Measurements from ENCODE around the gene APEH.

Gene APEH

DNA sequence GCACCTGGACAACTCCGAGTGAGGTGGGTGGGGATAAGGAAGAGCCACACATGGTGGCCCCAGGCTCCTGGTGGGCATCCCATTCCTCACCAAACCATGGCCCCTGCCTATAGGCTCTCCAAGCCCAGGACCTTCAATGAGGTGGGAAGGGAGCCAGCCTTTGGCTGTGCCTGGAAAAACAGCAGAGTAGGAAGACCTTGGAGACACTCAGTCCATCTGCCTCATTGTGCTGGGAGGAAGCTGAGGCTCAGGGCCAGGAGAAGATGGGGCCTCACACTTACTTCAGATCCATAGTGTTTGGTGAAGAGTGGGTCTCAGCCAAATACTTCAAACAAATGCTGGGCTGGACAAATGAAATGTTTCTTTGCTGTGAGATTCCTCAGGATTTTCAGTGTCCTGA, 47.4 kb upstream of the APEH start:
- Histone ChIP-seq H3K9ac (ENCODE audit: low read length) (no peak overlapping the region), H3K36me3 (ENCODE audit: insufficient read depth, low read length) (no peaks in the 10 kb centered on the region), H3K9me3 (ENCODE audit: low read length) (peaks cover 4% of the 10 kb centered on the region; the same call in 1 of the 2 replicates), H4K20me1 (ENCODE audit: insufficient read depth, low read length) (no peaks in the 10 kb centered on the region), H3K9me2 (ENCODE audit: low read depth, low read length) (no peaks in the 10 kb centered on the region), H3K27ac (ENCODE audit: low read depth, low read length, poor library complexity, severe bottlenecking) (no peak overlapping the region), H3K4me1 (ENCODE audit: insufficient read depth, low read length, severe bottlenecking) (no peaks in the 10 kb centered on the region), H3K27me3 (ENCODE audit: insufficient read depth, low read length) (peaks cover 7% of the 10 kb centered on the region), H2AFZ (ENCODE audit: low read length) (no peak overlapping the region), H3K79me2 (ENCODE audit: insufficient read depth, low read length) (no peaks in the 10 kb centered on the region), H3F3A (ENCODE audit: insufficient read depth, low read length) (no peaks in the 10 kb centered on the region), H3K4me2 (ENCODE audit: low read length) (no peak overlapping the region), H3K4me3 (ENCODE audit: low read depth, low read length, poor library complexity, severe bottlenecking) (no peak overlapping the region)
- TF ChIP-seq EZH2 (IDR thresholded peaks at IDR 0.05; ENCODE audit: borderline replicate concordance, low read length) (no peak), CTCF (IDR thresholded peaks at IDR 0.05; ENCODE audit: low read length) (no peak)

DNA sequence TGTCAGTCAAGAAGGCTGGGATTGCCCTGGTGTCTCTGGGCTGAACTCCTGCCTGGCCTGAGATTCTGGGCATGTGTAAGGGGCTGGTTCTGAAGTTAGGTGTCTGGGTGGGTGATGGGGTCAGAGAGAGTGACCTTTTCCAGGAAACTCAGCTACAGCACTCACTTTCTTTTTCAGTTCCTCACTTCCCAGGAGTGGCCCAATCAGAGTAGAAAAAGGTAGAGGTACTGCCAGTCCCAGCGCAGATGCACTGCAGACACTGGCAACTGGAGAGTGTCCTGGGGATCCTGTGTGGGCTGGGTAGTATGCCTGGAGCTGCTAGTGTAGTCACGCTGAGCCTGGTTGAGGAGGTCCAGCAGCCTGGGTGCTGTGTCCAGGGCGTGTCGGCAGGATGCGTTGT, 46.5 kb upstream of the APEH start:
- no peaks in the 10 kb centered on the region for H3K9me2 ChIP-seq (ENCODE audit: low read depth, low read length)
- H3K4me1 ChIP-seq (ENCODE audit: insufficient read depth, low read length, severe bottlenecking) = no peaks in the 10 kb centered on the region
- H3F3A ChIP-seq (ENCODE audit: insufficient read depth, low read length) = no peaks in the 10 kb centered on the region
- no peaks in the 10 kb centered on the region for H3K36me3 ChIP-seq (ENCODE audit: insufficient read depth, low read length)
- TF ChIP-seq EZH2 (IDR thresholded peaks at IDR 0.05; ENCODE audit: borderline replicate concordance, low read length) = no peak
- TF ChIP-seq CTCF (IDR thresholded peaks at IDR 0.05; ENCODE audit: low read length) = no peak
- H3K27me3 ChIP-seq (ENCODE audit: insufficient read depth, low read length) = peaks cover 7% of the 10 kb centered on the region
- no peak overlapping the region for H3K4me2 ChIP-seq (ENCODE audit: low read length)
- no peaks in the 10 kb centered on the region for H3K79me2 ChIP-seq (ENCODE audit: insufficient read depth, low read length)
- H3K27ac ChIP-seq (ENCODE audit: low read depth, low read length, poor library complexity, severe bottlenecking) = no peak overlapping the region
- no peak overlapping the region for H2AFZ ChIP-seq (ENCODE audit: low read length)
- peaks cover 6% of the 10 kb centered on the region; the same call in 1 of the 2 replicates for H3K9me3 ChIP-seq (ENCODE audit: low read length)
- H4K20me1 ChIP-seq (ENCODE audit: insufficient read depth, low read length) = no peaks in the 10 kb centered on the region
- no peak overlapping the region for H3K4me3 ChIP-seq (ENCODE audit: low read depth, low read length, poor library complexity, severe bottlenecking)
- H3K9ac ChIP-seq (ENCODE audit: low read length) = no peak overlapping the region

DNA sequence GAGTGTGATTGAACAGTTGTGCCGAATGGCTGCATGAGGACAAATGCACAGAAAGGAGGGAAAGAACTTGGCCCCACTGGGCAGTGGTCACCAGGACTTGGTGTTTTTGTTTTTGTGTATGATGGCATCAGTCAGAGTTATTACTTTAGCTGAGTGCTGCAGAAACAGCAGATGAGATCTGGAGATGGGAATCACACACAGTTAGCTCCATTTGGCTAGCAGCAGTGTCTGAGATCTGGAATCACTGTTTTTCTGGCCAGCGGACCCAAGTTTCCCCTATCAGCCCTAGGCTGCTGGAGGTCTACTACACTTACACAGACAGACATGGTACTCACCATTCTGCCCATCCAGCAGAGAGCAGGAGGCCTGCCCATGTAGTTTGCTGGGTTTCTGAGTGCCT, 45.9 kb upstream of the APEH start:
- H3K9me2 ChIP-seq (ENCODE audit: low read depth, low read length) = no peaks in the 10 kb centered on the region
- no peaks in the 10 kb centered on the region for H4K20me1 ChIP-seq (ENCODE audit: insufficient read depth, low read length)
- no peaks in the 10 kb centered on the region for H3K36me3 ChIP-seq (ENCODE audit: insufficient read depth, low read length)
- H3K9me3 ChIP-seq (ENCODE audit: low read length) = peaks cover 6% of the 10 kb centered on the region; the same call in 1 of the 2 replicates
- no peaks in the 10 kb centered on the region for H3K4me1 ChIP-seq (ENCODE audit: insufficient read depth, low read length, severe bottlenecking)
- H3F3A ChIP-seq (ENCODE audit: insufficient read depth, low read length) = no peaks in the 10 kb centered on the region
- no peak overlapping the region for H2AFZ ChIP-seq (ENCODE audit: low read length)
- H3K79me2 ChIP-seq (ENCODE audit: insufficient read depth, low read length) = no peaks in the 10 kb centered on the region
- H3K27me3 ChIP-seq (ENCODE audit: insufficient read depth, low read length) = peaks cover 7% of the 10 kb centered on the region
- no peak overlapping the region for H3K9ac ChIP-seq (ENCODE audit: low read length)
- no peak overlapping the region for H3K27ac ChIP-seq (ENCODE audit: low read depth, low read length, poor library complexity, severe bottlenecking)
- no peak overlapping the region for H3K4me2 ChIP-seq (ENCODE audit: low read length)
- no peak overlapping the region for H3K4me3 ChIP-seq (ENCODE audit: low read depth, low read length, poor library complexity, severe bottlenecking)
- no peak for TF ChIP-seq EZH2 (IDR thresholded peaks at IDR 0.05; ENCODE audit: borderline replicate concordance, low read length)
- no peak for TF ChIP-seq CTCF (IDR thresholded peaks at IDR 0.05; ENCODE audit: low read length)

Measured in OCI-LY1 (cell line).